GM23338 (cell line): ENCODE data around the gene HDAC5. TPM values are rescaled to one million over a fixed set of nuclear protein-coding genes. Genes with fewer than 3 reads are reported as not detected.

Experiments used
- CTCF ChIP-seq, 2 experiments: fragments of 200-600 bp in 1 of 2; sonication (generic) in 1 of 2; conservative IDR thresholded peaks; 2 replicates each; pipeline versions ENCODE4 v1.5.1 to v1.6.1; 2016 to 2017; ENCODE audit warnings: antibody characterized with exemption in 2 of 2, low read depth in 2 of 2, mild to moderate bottlenecking in 2 of 2, moderate library complexity in 1 of 2
- ETS1 ChIP-seq: IDR thresholded peaks from 2 replicates; pipeline ENCODE4 v1.6.1; 2016; ENCODE audit warnings: antibody characterized with exemption
- EZH2 ChIP-seq: fragments of 200-600 bp; sonication (generic); IDR thresholded peaks from one replicate; pipeline ENCODE4 v1.8.0; 2017; ENCODE audit warnings: antibody characterized with exemption, mild to moderate bottlenecking, low read depth; ENCODE audit not compliant: unreplicated experiment
- JUNB ChIP-seq: IDR thresholded peaks from one replicate; pipeline ENCODE4 v1.6.1; 2016; ENCODE audit warnings: antibody characterized with exemption; ENCODE audit not compliant: unreplicated experiment
- NANOG ChIP-seq: IDR thresholded peaks from 2 replicates; pipeline ENCODE4 v1.6.1; 2016; ENCODE audit warnings: antibody characterized with exemption, borderline replicate concordance
- STAT1 ChIP-seq: IDR thresholded peaks from one replicate; pipeline ENCODE4 v1.6.1; 2016; ENCODE audit warnings: antibody characterized with exemption; ENCODE audit not compliant: unreplicated experiment
- ZNF462 ChIP-seq: fragments of 250-450 bp; sonication (Bioruptor Pico); IDR thresholded peaks from 2 replicates; pipeline ENCODE4 v1.5.0; 2020; ENCODE audit warnings: mild to moderate bottlenecking, moderate library complexity
- polyA plus RNA-seq: library from polyadenylated mRNA; unstranded; fragments of >200 nt; fragmentation: Nextera tagmentation; extraction: Ambion mirVana; gene quantifications from 2 replicates; pipeline ENCODE4 v1.2.1, GENCODE V29; 2016
- total RNA-seq: library from RNA; depleted of rRNA; stranded (reverse); fragments of >200 nt; shearing (Covaris generic); gene quantifications from 2 replicates; pipeline ENCODE4 v1.2.3, GENCODE V29; 2014

The HDAC5 gene
- total and polyA plus RNA-seq, 2 experiments from 2014 or later: 16.9 to 71.1 TPM

- TF ChIP-seq ZNF462 (no peak), EZH2 (no peak), STAT1 (no peak), CTCF (conservative IDR thresholded peaks at IDR 0.05; ENCODE audit: low read depth in 2 of 2) (no peak), ETS1 (no peak), NANOG (no peak), JUNB (no peak)
Observed at GRCh38 chr17:44082256-44082927, 41.0 kb downstream of the HDAC5 start (continued).
